HG02763 (cell line): Measurements from ENCODE around the gene SLAMF1.
"Not testable (repeated sequence)": the region's sequence is repeated elsewhere in the genome, so short reads cannot be mapped to it uniquely, and the experiment has no call there.

ENCODE experiments used
- ATAC-seq: cut with Tn5 transposase; IDR thresholded peaks from one replicate; pipeline ENCODE4 v1.9.1; 2021; ENCODE audit warnings: mild to moderate bottlenecking, moderate library complexity; ENCODE audit not compliant: unreplicated experiment

Gene SLAMF1

GRCh38 chr1:160567858-160568682 is 78.8 kb downstream of the SLAMF1 start:
- ATAC-seq: no peak

- ATAC-seq: no peak
Measured at GRCh38 chr1:160567341-160567740, 79.5 kb downstream of the SLAMF1 start.

GRCh38 chr1:160565564-160565963 is 81.3 kb downstream of the SLAMF1 start:
- ATAC-seq: no peak

GRCh38 chr1:160563230-160563629 is 83.6 kb downstream of the SLAMF1 start:
- ATAC-seq: not testable (repeated sequence)

DNA sequence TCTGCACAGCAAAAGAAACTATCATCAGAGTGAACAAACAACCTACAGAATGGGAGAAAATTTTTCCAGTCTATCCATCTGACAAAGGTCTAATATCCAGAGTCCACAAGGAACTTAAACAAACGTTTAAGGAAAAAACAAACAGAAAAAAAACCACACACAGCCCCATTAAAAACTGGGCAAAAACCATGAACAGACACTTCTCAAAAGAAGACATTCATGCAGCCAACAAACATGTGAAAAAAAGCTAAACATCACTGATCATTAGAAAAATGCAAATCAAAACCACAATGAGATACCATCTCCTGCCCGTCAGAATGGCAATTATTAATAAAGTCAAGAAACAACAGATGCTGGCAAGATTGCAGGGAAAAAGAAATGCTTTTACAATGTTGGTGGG is 84.1 kb downstream of the SLAMF1 start:
- ATAC-seq: not testable (repeated sequence)

DNA sequence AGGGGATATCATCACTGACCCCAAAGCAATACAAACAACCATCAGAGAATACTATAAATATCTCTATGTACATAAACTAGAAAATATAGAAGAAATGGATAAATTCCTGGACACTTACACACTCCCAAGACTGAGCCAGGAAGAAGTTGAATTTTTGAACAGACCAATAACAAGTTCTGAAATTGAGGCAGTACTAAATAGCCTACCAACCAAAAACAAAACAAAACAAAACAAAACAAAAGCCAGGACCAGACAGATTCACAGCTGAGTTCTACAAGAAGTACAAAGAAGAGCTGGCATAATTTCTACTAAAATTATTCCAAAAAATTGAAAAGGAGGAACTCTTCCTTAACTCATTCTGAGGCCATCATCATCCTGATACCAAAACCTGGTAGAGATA is 86.0 kb downstream of the SLAMF1 start:
- ATAC-seq: no peak

GRCh38 chr1:160560045-160560705 is 86.7 kb downstream of the SLAMF1 start:
- ATAC-seq: no peak

DNA sequence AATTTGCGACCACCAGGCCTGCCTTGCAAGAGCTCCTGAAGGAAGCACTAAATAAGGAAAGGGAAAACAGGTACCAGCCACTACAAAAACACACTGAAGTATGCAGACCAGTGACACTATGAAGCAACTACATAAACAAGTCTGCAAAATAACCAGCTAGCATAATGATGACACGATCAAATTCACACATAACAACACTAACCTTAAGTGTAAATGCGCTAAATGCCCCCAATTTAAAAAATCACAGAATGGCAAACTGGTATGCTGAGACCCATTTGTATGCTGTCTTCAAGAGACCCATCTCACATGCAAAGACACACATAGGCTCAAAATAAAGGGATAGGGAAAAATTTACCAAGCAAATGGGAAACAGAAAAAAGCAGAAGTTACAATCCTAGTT is 87.4 kb downstream of the SLAMF1 start:
- ATAC-seq: not testable (repeated sequence)

DNA sequence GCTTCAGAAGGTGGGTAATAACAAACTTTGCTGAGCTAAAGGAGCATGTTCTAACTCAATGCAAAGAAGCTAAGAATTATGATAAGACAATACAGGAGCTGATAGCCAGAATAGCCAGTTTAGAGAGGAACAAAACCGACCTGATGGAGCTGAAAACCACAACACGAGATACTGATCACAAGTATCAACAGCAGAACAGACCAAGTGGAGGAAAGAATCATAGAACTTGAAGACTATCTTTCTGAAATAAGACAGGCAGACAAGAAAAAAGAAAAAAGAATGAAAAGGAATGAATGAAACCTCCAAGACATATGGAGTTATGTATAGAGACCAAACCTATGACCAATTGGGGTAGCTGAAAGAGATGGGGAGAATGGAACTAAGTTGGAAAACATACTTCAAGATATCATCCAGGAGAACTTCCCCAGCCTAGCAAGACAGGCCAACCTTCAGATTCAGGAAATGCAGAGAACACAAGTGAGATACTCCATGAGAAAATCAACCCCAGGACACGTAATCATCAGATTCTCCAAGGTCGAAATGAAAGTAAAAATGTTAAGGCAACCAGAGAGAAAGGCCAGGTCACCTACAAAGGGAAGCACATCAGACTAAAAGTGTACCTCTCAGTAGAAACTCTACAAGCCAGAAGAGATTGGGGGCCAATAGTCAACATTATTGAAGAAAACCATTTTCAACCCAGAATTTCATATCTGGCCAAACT is 88.0 kb downstream of the SLAMF1 start:
- no peak for ATAC-seq
